Keratinocyte (primary cell): Measurements from ENCODE around the gene ZBTB7A. TPM values are rescaled to one million over a fixed set of nuclear protein-coding genes. Genes with fewer than 3 reads are reported as not detected.

ENCODE experiments used
- DNase-seq: peaks from one replicate; pipeline ENCODE4 v3.0.0-alpha.2; 2011; ENCODE audit warnings: low read depth, missing footprints, low spot score
- FAIRE-seq: peaks from 2 replicates; lab custom pipeline; 2011; peaks lifted over from hg19 to GRCh38; lab: Jason Lieb, UNC
- H2AFZ ChIP-seq: 2 replicates; pipeline ENCODE4 v1.6.0; 2012; ENCODE audit warnings: low read length, control low read depth, inconsistent platforms; ENCODE audit not compliant: control insufficient read depth
- H3K27ac ChIP-seq: 2 replicates; pipeline ENCODE4 v1.5.1; 2011; ENCODE audit warnings: low read length; ENCODE audit not compliant: control insufficient read depth, insufficient read depth
- H3K27me3 ChIP-seq: 3 replicates; pipeline ENCODE4 v1.6.0; 2011; ENCODE audit warnings: low read length; ENCODE audit not compliant: control insufficient read depth, insufficient read depth; ENCODE audit errors: extremely low read depth
- H3K36me3 ChIP-seq, 2 experiments: 2 replicates in 1 of 2; 3 replicates in 1 of 2; pipeline ENCODE4 v1.5.1; 2011; ENCODE audit warnings: low read length in 2 of 2, mild to moderate bottlenecking in 1 of 2; ENCODE audit not compliant: control insufficient read depth in 2 of 2, insufficient read depth in 2 of 2; ENCODE audit errors: extremely low read depth in 1 of 2
- H3K4me1 ChIP-seq: 3 replicates; pipeline ENCODE4 v1.5.1; 2011; ENCODE audit warnings: low read length; ENCODE audit not compliant: control insufficient read depth, insufficient read depth; ENCODE audit errors: extremely low read depth
- H3K4me2 ChIP-seq: 3 replicates; pipeline ENCODE4 v1.6.0; 2011; ENCODE audit warnings: low read depth, low read length; ENCODE audit not compliant: control insufficient read depth, insufficient read depth; ENCODE audit errors: extremely low read depth
- H3K4me3 ChIP-seq, 3 experiments: fragments of 200-600 bp in 1 of 3; sonication (generic) in 1 of 3; 2 replicates in 2 of 3; 3 replicates in 1 of 3; pipeline ENCODE4 v1.5.1; 2011 to 2016; ENCODE audit warnings: low read length in 3 of 3, mild to moderate bottlenecking in 3 of 3, control low read depth in 2 of 3, inconsistent platforms in 1 of 3, low read depth in 1 of 3, mixed read lengths in 1 of 3, mixed run types in 1 of 3, moderate library complexity in 1 of 3; ENCODE audit not compliant: control insufficient read depth in 2 of 3, insufficient read depth in 2 of 3; ENCODE audit errors: extremely low read depth in 1 of 3
- H3K79me2 ChIP-seq: 2 replicates; pipeline ENCODE4 v1.6.0; 2012; ENCODE audit warnings: low read length; ENCODE audit not compliant: control insufficient read depth, insufficient read depth
- H3K9ac ChIP-seq: 3 replicates; pipeline ENCODE4 v1.6.0; 2011; ENCODE audit warnings: low read length; ENCODE audit not compliant: control insufficient read depth, insufficient read depth; ENCODE audit errors: extremely low read depth
- H3K9me1 ChIP-seq: 3 replicates; pipeline ENCODE4 v1.6.0; 2011; ENCODE audit warnings: low read length; ENCODE audit not compliant: control insufficient read depth, insufficient read depth; ENCODE audit errors: extremely low read depth
- H3K9me3 ChIP-seq: 2 replicates; pipeline ENCODE4 v1.5.1; 2012; ENCODE audit warnings: low read depth, low read length; ENCODE audit not compliant: control insufficient read depth
- H4K20me1 ChIP-seq: 3 replicates; pipeline ENCODE4 v1.6.0; 2011; ENCODE audit warnings: low read length; ENCODE audit not compliant: control insufficient read depth, insufficient read depth; ENCODE audit errors: extremely low read depth
- EZH2 ChIP-seq: IDR thresholded peaks from one replicate; pipeline ENCODE4 v1.6.1; 2012; ENCODE audit warnings: inconsistent platforms, mild to moderate bottlenecking, low read length, moderate library complexity
- dilution Hi-C: fragments of 300-500 bp; cut with MboI; formaldehyde crosslinking; loops from one replicate; pipeline ENCODE4 v1.7.0; 2020; ENCODE audit warnings: low sequenced_read_pairs; ENCODE audit not compliant: extremely low pct_ligation_motif_present
- polyA plus RNA-seq, 5 experiments: library from polyadenylated mRNA; depleted of rRNA in 3 of 5; stranded (reverse) in 3 of 5; stranded (forward) in 1 of 5; unstranded in 1 of 5; fragments of >200 nt; gene quantifications; 1 replicate in 1 of 5; 2 replicates in 3 of 5; 3 replicates in 1 of 5; pipeline versions ENCODE4 v1.2.1 to v1.2.3, GENCODE V29; 2011 to 2012; ENCODE audit warnings: missing spikeins in 2 of 5, low read depth in 1 of 5, low replicate concordance in 1 of 5
- TF ChIP-seq, protein P1 (sequence below), 3 experiments: IDR thresholded peaks in 1 of 3; conservative IDR thresholded peaks in 1 of 3; optimal IDR thresholded peaks in 1 of 3; 2 replicates in 2 of 3; 3 replicates in 1 of 3; pipeline versions ENCODE3 to v1.5.1; 2011; ENCODE audit warnings: low read length in 3 of 3, mild to moderate bottlenecking in 3 of 3, moderate library complexity in 2 of 3, control low read depth in 1 of 3, inconsistent platforms in 1 of 3; ENCODE audit not compliant: insufficient read depth in 2 of 3; ENCODE audit errors: extremely low read depth in 1 of 3

The ZBTB7A gene
- polyA plus RNA-seq, 1 donor (not counting 4 experiments of a cell fraction or from before 2014, with no cell fraction given): 3.7 TPM

DNA sequence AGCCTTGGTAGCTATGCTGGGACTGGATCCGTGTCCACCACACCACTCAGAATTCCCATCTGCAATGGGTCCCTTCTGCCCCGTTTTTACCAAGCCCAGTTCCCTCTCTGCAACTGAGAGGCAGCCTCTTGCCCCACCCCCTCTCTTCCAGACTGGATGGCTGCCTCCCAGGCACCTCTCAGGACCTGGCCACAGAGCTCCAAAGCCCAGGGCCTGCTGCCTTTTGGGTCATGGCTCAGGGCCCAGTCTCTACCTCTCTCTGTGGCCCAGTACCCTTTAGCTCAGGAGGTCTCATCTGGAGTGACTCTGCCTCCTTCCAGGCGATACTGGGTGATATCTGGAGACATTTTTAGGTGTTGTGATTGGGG lies 10.3 kb upstream of the ZBTB7A start:
- H3K9me1 ChIP-seq: no peaks in the 10 kb centered on the region
- H4K20me1 ChIP-seq: no peaks in the 10 kb centered on the region
- dilution Hi-C loops: no loop called here
- no peak overlapping the region for H3K27ac ChIP-seq
- no peaks in the 10 kb centered on the region for H3K9me3 ChIP-seq
- no peaks in the 10 kb centered on the region for H3K79me2 ChIP-seq
- peaks cover 3% of the 10 kb centered on the region for H3K4me1 ChIP-seq
- TF ChIP-seq, protein P1, sequence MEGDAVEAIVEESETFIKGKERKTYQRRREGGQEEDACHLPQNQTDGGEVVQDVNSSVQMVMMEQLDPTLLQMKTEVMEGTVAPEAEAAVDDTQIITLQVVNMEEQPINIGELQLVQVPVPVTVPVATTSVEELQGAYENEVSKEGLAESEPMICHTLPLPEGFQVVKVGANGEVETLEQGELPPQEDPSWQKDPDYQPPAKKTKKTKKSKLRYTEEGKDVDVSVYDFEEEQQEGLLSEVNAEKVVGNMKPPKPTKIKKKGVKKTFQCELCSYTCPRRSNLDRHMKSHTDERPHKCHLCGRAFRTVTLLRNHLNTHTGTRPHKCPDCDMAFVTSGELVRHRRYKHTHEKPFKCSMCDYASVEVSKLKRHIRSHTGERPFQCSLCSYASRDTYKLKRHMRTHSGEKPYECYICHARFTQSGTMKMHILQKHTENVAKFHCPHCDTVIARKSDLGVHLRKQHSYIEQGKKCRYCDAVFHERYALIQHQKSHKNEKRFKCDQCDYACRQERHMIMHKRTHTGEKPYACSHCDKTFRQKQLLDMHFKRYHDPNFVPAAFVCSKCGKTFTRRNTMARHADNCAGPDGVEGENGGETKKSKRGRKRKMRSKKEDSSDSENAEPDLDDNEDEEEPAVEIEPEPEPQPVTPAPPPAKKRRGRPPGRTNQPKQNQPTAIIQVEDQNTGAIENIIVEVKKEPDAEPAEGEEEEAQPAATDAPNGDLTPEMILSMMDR (optimal IDR thresholded peaks at IDR 0.05 in 1 of 3, IDR thresholded peaks at IDR 0.05 in 1 of 3, conservative IDR thresholded peaks at IDR 0.05 in 1 of 3; ENCODE audit: extremely low read depth in 1 of 3, insufficient read depth in 2 of 3, low read length in 3 of 3): no peak
- no peak for TF ChIP-seq EZH2
- FAIRE-seq: no peak
- H3K36me3 ChIP-seq: no peaks in the 10 kb centered on the region
- no peak overlapping the region for H3K9ac ChIP-seq
- H3K27me3 ChIP-seq: no peaks in the 10 kb centered on the region
- H2AFZ ChIP-seq: no peak overlapping the region
- no peak overlapping the region for H3K4me3 ChIP-seq
- DNase-seq: no peak
- H3K4me2 ChIP-seq: no peak overlapping the region

DNA sequence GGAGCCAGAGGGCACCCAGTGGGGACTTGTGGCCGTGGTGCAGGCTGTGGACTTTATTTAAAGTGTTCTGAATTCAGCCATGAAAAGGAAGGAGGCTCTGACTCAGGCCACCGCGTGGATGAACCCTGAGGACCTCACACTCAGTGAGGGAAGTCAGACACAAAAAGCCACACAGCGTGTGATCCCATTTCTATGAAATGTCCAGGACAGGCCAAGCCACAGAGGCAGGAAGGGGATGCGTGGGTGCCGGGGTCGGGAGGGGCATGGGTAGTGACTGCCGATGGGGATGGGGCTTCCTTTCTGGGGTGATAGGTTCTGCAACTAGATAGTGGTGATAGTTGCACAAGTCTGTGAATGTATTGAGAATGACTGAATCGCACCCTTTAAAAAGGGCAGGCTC lies 8.7 kb upstream of the ZBTB7A start:
- DNase-seq (no peak), FAIRE-seq (no peak)
- TF ChIP-seq EZH2: no peak
- TF ChIP-seq, protein P1 (optimal IDR thresholded peaks at IDR 0.05 in 1 of 3, IDR thresholded peaks at IDR 0.05 in 1 of 3, conservative IDR thresholded peaks at IDR 0.05 in 1 of 3; ENCODE audit: extremely low read depth in 1 of 3, insufficient read depth in 2 of 3, low read length in 3 of 3): no peak
- dilution Hi-C loops: no loop called here
- Histone ChIP-seq H3K9me3 (no peaks in the 10 kb centered on the region), H3K4me2 (no peak overlapping the region), H3K79me2 (no peaks in the 10 kb centered on the region), H4K20me1 (no peaks in the 10 kb centered on the region), H3K4me3 (no peak overlapping the region), H2AFZ (no peak overlapping the region), H3K27ac (no peak overlapping the region), H3K27me3 (no peaks in the 10 kb centered on the region), H3K9me1 (no peaks in the 10 kb centered on the region), H3K4me1 (peaks cover 3% of the 10 kb centered on the region), H3K36me3 (no peaks in the 10 kb centered on the region), H3K9ac (no peak overlapping the region)
